T47D (cell line): ENCODE results near the gene WDR45B.

ENCODE experiments used
- DNase-seq, 2 experiments: peaks; one replicate each; pipeline versions ENCODE4 v3.0.0 to v3.0.0-alpha.2; 2011 to 2012; ENCODE audit warnings: low read depth in 1 of 2, low spot score in 1 of 2
- JUND ChIP-seq: IDR thresholded peaks from 2 replicates; pipeline ENCODE4 v1.6.1; 2012; ENCODE audit warnings: low read depth
- in situ Hi-C: cut with HindIII; loops from 2 replicates; pipeline ENCODE4 v1.10.0; 2016; ENCODE audit warnings: low sequenced_read_pairs, low pct_unique_long_range_greater_than_20kb

The WDR45B gene

DNA sequence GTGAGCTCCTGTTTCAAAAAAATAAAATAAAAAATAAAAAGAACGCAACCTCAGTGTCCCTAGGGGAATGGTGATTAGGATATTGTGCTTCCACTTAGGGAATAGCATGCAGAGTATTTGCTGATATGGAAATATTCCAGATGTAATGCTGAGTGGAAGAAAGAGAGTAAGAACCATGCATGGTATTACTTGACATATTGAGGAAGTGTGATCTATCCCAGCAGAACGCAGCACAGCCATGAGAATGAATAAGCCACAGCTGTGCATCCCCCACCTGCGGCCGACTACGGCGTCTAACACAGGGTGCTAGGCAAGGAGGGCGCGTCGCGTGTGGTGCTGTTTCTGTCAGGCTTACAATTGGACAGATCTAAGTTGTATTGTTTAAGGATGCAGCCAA is 79.2 kb downstream of the WDR45B start:
- no peak for TF ChIP-seq JUND
- DNase-seq = no peak
- in situ Hi-C loops = no loop called here

DNA sequence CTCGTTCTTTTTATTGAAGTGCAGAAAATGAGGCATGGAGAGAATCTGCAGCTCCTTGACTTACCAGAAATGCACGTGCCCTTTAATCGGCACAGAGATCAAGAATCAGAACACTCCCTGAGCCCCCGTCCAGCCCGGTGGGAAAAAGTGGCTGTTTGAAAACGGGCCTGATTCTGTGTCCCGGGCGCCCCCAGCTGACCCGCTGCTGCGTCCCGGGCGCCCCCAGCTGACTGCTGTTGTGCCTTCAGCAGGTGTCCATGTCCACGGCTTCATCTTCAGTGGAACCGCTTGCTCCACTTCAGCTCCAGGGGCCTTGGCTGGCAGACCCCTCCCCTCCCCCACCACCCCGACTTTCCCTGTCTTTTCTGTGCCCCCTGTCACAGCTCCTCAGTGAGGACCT is 81.0 kb downstream of the WDR45B start:
- in situ Hi-C loops = no loop called here
- no peak for DNase-seq
- TF ChIP-seq JUND = no peak

DNA sequence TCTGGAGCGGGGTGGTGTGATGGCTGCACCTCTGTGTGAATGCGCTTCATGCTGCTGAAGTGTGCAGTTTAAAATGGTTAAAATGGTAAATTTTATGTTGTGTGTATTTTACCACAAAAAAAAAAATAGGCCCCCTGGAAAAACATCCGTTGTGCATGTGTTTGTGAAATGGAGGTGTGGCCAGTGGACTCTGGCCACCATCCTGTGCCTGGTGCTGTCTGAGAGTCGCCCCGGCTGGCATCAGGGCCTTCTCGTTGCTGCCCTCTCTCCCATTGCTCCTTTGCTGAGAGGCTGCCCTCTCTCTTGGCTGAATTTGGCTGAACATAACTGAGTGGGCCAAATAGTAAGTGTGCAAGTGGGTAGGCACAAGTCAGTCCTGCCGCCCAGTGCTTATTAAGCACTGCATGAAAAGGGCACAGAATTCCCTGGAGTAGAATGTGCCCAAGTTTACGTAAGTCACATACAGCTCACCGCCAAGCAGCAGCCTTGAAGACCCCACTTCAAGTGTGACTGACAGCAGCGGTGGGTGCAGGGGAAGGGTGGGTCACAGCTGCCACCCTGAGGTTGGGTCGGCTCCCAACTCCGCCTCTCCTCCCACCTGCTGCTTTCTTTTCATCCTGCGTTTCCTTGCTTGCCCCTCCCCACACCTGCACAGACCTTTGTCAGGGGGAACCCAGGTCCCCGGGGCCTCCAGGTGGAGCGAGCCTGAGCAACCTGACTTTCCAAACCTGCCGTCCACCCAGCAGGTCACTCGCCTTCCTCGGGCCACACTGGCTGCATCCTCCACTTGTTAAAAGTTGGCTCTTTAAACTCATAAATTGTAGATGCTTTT is 81.9 kb downstream of the WDR45B start:
- TF ChIP-seq JUND = no peak
- in situ Hi-C loops = no loop called here
- DNase-seq = no peak

DNA sequence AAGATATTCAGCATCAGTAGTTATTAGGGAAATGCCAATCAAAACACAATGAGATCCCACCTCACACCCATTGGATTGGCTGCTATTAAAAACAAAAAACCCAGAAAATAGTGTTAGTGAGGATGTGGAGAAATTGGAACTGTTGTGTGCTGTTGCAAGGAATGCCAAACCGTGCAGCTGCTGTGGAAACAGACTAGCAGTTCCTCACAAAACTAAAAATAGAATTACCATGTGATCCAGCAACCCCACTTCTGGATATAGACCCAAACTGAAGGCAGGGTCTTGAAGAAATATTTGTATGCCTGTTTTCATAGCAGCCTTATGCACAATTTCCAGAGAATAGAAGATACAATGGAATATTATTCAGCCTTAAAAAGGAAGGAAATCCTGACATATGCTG is 82.7 kb downstream of the WDR45B start:
- in situ Hi-C loops = no loop called here
- no peak for DNase-seq
- no peak for TF ChIP-seq JUND
